SK-N-SH (cell line): Measurements from ENCODE around the gene CHD2.

Experiments
- JUND ChIP-seq: IDR thresholded peaks from 2 replicates; pipeline ENCODE4 v1.4.0; 2012
- MAX ChIP-seq: IDR thresholded peaks from 2 replicates; pipeline ENCODE4 v1.4.0; 2012; ENCODE audit warnings: low read depth
- SMC3 ChIP-seq: IDR thresholded peaks from 2 replicates; pipeline ENCODE4 v1.6.1; 2012; ENCODE audit warnings: low read depth, low read length, improper control_type of control experiment
- TEAD4 ChIP-seq: IDR thresholded peaks from 2 replicates; pipeline ENCODE4 v1.4.0; 2012; ENCODE audit warnings: mild to moderate bottlenecking, borderline replicate concordance; ENCODE audit not compliant: insufficient read depth
- TF ChIP-seq, protein P1 (sequence below): fragments of 200-600 bp; sonication (generic); IDR thresholded peaks from 2 replicates; pipeline ENCODE4 v1.6.1; 2017; ENCODE audit warnings: antibody characterized with exemption, mild to moderate bottlenecking, moderate library complexity

GRCh38 chr15:93072011-93072410 lies 171.9 kb downstream of the CHD2 start:
- TF ChIP-seq, protein P1, sequence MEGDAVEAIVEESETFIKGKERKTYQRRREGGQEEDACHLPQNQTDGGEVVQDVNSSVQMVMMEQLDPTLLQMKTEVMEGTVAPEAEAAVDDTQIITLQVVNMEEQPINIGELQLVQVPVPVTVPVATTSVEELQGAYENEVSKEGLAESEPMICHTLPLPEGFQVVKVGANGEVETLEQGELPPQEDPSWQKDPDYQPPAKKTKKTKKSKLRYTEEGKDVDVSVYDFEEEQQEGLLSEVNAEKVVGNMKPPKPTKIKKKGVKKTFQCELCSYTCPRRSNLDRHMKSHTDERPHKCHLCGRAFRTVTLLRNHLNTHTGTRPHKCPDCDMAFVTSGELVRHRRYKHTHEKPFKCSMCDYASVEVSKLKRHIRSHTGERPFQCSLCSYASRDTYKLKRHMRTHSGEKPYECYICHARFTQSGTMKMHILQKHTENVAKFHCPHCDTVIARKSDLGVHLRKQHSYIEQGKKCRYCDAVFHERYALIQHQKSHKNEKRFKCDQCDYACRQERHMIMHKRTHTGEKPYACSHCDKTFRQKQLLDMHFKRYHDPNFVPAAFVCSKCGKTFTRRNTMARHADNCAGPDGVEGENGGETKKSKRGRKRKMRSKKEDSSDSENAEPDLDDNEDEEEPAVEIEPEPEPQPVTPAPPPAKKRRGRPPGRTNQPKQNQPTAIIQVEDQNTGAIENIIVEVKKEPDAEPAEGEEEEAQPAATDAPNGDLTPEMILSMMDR = no peak
- no peak for TF ChIP-seq JUND
- no peak for TF ChIP-seq MAX
- no peak for TF ChIP-seq TEAD4
- TF ChIP-seq SMC3 = no peak
